Hindlimb muscle (tissue), 1 donor: ENCODE measurements around the gene ITGB1. TPM values are rescaled to one million over a fixed set of nuclear protein-coding genes. Genes with fewer than 3 reads are reported as not detected.

ENCODE experiments used
- DNase-seq: peaks from one replicate; pipeline ENCODE4 v3.0.0-alpha.2; 2013
- polyA plus RNA-seq: library from polyadenylated mRNA; unstranded; fragments of 120-200 nt; gene quantifications from one replicate; pipeline ENCODE4 v1.2.1, GENCODE V29; 2013; ENCODE audit not compliant: insufficient read length

Gene ITGB1
- polyA plus RNA-seq, 1 donor, result 344 TPM

GRCh38 chr10:32882076-32882475 lies 76.0 kb downstream of the ITGB1 start:
- DNase-seq, result no peak

GRCh38 chr10:32878646-32879045 lies 79.4 kb downstream of the ITGB1 start:
- no peak for DNase-seq

GRCh38 chr10:32877915-32878314 lies 80.1 kb downstream of the ITGB1 start:
- DNase-seq, result no peak

DNA sequence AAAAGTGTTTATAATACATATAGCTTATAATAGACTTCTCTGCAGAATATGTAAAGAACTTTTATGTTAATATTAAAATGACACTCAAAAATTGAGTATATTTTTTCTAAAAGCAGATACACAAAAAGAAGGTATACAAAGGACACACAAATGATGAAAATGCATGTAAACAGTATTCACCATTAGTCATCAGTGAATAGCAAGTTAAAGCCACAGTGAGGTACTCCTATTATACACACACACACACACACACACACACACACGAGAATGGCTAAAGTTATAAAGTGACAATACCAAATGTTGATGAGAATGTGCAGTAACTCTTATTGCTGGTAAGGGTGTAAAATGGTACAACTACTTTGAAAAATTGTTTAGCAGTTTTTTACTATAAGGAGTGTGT lies 92.9 kb downstream of the ITGB1 start:
- no peak for DNase-seq

GRCh38 chr10:32854435-32854834 lies 103.6 kb downstream of the ITGB1 start:
- no peak for DNase-seq

GRCh38 chr10:32851301-32851700 lies 106.7 kb downstream of the ITGB1 start:
- DNase-seq, result no peak
